Activated naive CD8-positive, alpha-beta T cell treated with anti-CD3 and anti-CD28 coated beads, Interleukin-2, amount 50 U/mL, for 24 hours (primary cell): ENCODE measurements around the gene VPS13D.

Experiments used
- ATAC-seq: fragments of 150-1000 bp; cut with Tn5 transposase; one replicate; pipeline ENCODE4 v1.10.0; 2021
- DNase-seq: peaks from one replicate; pipeline ENCODE4 v3.0.0; 2021
- H3K27ac Mint-ChIP-seq: one replicate; pipeline ENCODE4 v1.8.0; 2021; ENCODE audit warnings: mild to moderate bottlenecking, mixed read lengths
- H3K27me3 Mint-ChIP-seq: one replicate; pipeline ENCODE4 v1.8.0; 2021; ENCODE audit warnings: mixed read lengths
- H3K36me3 Mint-ChIP-seq: one replicate; pipeline ENCODE4 v1.8.0; 2021; ENCODE audit warnings: low read depth, mixed read lengths
- H3K4me1 Mint-ChIP-seq: one replicate; pipeline ENCODE4 v1.8.0; 2021; ENCODE audit warnings: mixed read lengths
- H3K4me3 Mint-ChIP-seq: one replicate; pipeline ENCODE4 v1.8.0; 2021; ENCODE audit warnings: mild to moderate bottlenecking, moderate library complexity, mixed read lengths
- H3K9me3 Mint-ChIP-seq: one replicate; pipeline ENCODE4 v1.8.0; 2021; ENCODE audit warnings: mixed read lengths

Gene VPS13D

GRCh38 chr1:12275370-12275769, 45.5 kb downstream of the VPS13D start:
- Mint-ChIP-seq H3K27ac (no peak overlapping the region), H3K4me1 (no peaks in the 10 kb centered on the region), H3K36me3 (peaks cover 49% of the 10 kb centered on the region), H3K9me3 (no peaks in the 10 kb centered on the region), H3K27me3 (no peaks in the 10 kb centered on the region), H3K4me3 (no peak overlapping the region)
- DNase-seq = peak; percentile 61
- ATAC-seq = no peak

- Mint-ChIP-seq H3K36me3 (peaks cover 46% of the 10 kb centered on the region), H3K27ac (no peak overlapping the region), H3K4me3 (no peak overlapping the region), H3K27me3 (no peaks in the 10 kb centered on the region), H3K9me3 (no peaks in the 10 kb centered on the region), H3K4me1 (no peaks in the 10 kb centered on the region)
- ATAC-seq = no peak
- no peak for DNase-seq
These were observed 46.4 kb downstream of the VPS13D start for GRCh38 chr1:12276225-12276624.

GRCh38 chr1:12279003-12279402, 49.2 kb downstream of the VPS13D start:
- DNase-seq (no peak), ATAC-seq (no peak)
- H3K4me1 Mint-ChIP-seq = no peaks in the 10 kb centered on the region
- peaks cover 47% of the 10 kb centered on the region for H3K36me3 Mint-ChIP-seq
- H3K9me3 Mint-ChIP-seq = no peaks in the 10 kb centered on the region
- H3K4me3 Mint-ChIP-seq = no peak overlapping the region
- no peaks in the 10 kb centered on the region for H3K27me3 Mint-ChIP-seq
- H3K27ac Mint-ChIP-seq = no peak overlapping the region

DNA sequence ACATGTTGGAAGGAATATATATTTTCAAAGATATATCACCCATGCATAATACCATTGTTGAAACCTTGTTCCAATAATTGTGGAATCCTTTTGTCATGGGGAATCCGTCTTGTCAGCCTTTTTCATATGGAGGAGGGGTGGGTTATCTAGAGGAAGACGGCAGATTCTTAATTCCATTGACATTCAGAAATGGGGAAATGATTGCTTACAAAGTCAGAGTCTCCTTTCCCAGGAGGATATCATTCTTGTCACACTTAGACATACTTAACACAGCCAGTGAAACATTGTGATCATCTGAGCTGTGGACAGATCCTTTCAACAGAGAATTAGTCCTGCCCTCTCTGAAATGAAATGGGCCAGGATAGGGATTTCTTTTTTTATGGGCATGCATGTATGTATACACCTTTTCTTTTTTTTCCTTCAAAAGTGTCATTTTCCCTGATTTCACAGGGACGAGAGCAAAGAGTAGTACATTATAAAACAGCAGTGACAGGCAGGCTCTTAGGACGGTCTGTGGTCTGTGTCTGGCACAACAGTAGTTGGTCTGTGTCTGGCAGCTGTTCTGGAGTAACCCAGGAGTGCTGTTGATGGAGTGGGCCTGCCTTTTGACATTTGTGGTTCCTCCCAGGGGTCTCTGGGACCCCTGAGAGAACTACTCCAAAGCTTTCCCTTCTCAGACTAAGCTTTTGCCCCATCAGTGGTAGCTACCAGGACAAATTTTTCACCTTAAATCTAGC, 50.1 kb downstream of the VPS13D start:
- Mint-ChIP-seq H3K4me1 (no peaks in the 10 kb centered on the region), H3K36me3 (peaks cover 48% of the 10 kb centered on the region), H3K9me3 (no peaks in the 10 kb centered on the region), H3K4me3 (no peak overlapping the region), H3K27ac (no peak overlapping the region), H3K27me3 (no peaks in the 10 kb centered on the region)
- ATAC-seq (no peak), DNase-seq (no peak)

- Mint-ChIP-seq H3K4me3 (no peak overlapping the region), H3K27me3 (no peaks in the 10 kb centered on the region), H3K27ac (no peak overlapping the region), H3K36me3 (peaks cover 42% of the 10 kb centered on the region), H3K4me1 (peaks cover 2% of the 10 kb centered on the region), H3K9me3 (no peaks in the 10 kb centered on the region)
- no peak for DNase-seq
- ATAC-seq = no peak
These were observed 52.3 kb downstream of the VPS13D start for GRCh38 chr1:12282142-12282541.

DNA sequence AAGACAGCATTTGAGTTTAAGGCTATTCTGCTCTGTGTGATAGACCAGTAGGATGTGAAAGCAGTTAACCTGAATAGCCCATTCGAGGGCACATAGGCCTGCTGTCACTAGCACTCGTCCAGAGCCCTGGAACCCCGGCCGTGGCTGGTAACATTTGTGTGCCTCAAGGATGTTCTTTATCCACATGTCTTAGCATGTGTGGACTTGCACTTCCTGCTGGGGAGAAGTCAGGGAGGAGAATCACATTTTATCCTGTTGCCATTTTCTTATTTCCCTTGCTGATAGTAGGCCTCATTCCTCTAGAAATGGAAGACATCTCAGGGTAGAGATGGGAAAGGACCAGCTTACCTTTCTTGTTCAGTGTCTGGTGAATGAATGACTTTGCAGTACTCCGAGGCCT, 54.7 kb downstream of the VPS13D start:
- DNase-seq = no peak
- no peak overlapping the region for H3K4me3 Mint-ChIP-seq
- H3K9me3 Mint-ChIP-seq = no peaks in the 10 kb centered on the region
- peaks cover 36% of the 10 kb centered on the region for H3K36me3 Mint-ChIP-seq
- peaks cover 5% of the 10 kb centered on the region for H3K4me1 Mint-ChIP-seq
- H3K27ac Mint-ChIP-seq = no peak overlapping the region
- ATAC-seq = no peak
- H3K27me3 Mint-ChIP-seq = no peaks in the 10 kb centered on the region

- no peak for DNase-seq
These were observed 55.8 kb downstream of the VPS13D start for GRCh38 chr1:12285496-12286143.

GRCh38 chr1:12287869-12288268, 58.0 kb downstream of the VPS13D start:
- H3K4me3 Mint-ChIP-seq = no peak overlapping the region
- no peak for DNase-seq
- H3K36me3 Mint-ChIP-seq = peaks cover 32% of the 10 kb centered on the region
- ATAC-seq = no peak
- no peaks in the 10 kb centered on the region for H3K27me3 Mint-ChIP-seq
- no peak overlapping the region for H3K27ac Mint-ChIP-seq
- H3K9me3 Mint-ChIP-seq = no peaks in the 10 kb centered on the region
- H3K4me1 Mint-ChIP-seq = peaks cover 5% of the 10 kb centered on the region

More at GRCh38 chr1:12285496-12286143, 55.8 kb downstream of the VPS13D start:
- H3K27me3 Mint-ChIP-seq = no peaks in the 10 kb centered on the region
- ATAC-seq = no peak
- H3K4me3 Mint-ChIP-seq = no peak overlapping the region
- no peaks in the 10 kb centered on the region for H3K9me3 Mint-ChIP-seq
- peaks cover 5% of the 10 kb centered on the region for H3K4me1 Mint-ChIP-seq
- no peak overlapping the region for H3K27ac Mint-ChIP-seq
- peaks cover 34% of the 10 kb centered on the region for H3K36me3 Mint-ChIP-seq

DNA sequence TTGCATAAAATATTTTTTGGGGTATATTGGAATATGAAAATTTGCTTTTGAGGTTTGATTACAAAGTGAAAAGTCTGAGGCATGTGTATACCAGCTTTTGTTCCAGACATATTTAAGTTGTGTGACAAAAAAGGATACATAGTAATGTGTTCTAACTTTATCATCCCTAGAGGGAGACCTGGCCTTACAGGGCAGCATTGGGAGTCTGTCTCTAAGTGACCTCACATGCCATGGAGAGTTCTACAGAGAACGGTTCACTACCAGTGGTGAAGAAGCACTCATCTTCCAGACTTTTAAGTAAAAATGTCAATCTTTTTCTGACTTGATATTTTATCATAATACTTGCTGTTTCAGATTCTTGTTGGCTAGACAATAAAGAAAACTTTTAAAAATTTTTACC, 61.0 kb downstream of the VPS13D start:
- H3K36me3 Mint-ChIP-seq = peaks cover 36% of the 10 kb centered on the region
- peaks cover 6% of the 10 kb centered on the region for H3K4me1 Mint-ChIP-seq
- H3K4me3 Mint-ChIP-seq = no peak overlapping the region
- ATAC-seq (no peak), DNase-seq (no peak)
- H3K27me3 Mint-ChIP-seq = no peaks in the 10 kb centered on the region
- no peak overlapping the region for H3K27ac Mint-ChIP-seq
- no peaks in the 10 kb centered on the region for H3K9me3 Mint-ChIP-seq

GRCh38 chr1:12293416-12293815, 63.6 kb downstream of the VPS13D start:
- ATAC-seq (no peak), DNase-seq (no peak)
- Mint-ChIP-seq H3K27me3 (no peaks in the 10 kb centered on the region), H3K27ac (no peak overlapping the region), H3K36me3 (peaks cover 29% of the 10 kb centered on the region), H3K4me1 (peaks cover 24% of the 10 kb centered on the region), H3K4me3 (no peak overlapping the region), H3K9me3 (no peaks in the 10 kb centered on the region)

DNA sequence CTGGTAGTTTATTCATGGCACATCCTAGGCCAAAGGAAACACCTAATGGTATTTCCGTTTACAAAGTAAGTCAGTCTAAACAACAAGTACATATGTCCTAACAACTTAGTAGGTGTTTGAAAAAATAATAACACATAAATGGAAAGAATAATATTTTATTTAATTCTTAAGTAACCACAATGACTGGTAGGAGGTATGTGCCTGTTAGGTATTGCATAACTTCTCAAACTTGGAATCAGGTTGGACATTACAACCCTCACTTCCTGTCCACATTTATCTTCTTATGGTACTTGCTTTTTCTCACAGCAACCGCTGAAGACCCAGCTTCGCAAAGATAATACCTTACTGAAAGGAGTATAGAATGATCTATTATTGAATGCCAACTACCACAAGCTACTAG, 64.2 kb downstream of the VPS13D start:
- no peak for ATAC-seq
- no peak for DNase-seq
- H3K9me3 Mint-ChIP-seq = no peaks in the 10 kb centered on the region
- no peaks in the 10 kb centered on the region for H3K27me3 Mint-ChIP-seq
- peaks cover 28% of the 10 kb centered on the region for H3K4me1 Mint-ChIP-seq
- H3K36me3 Mint-ChIP-seq = peaks cover 34% of the 10 kb centered on the region
- H3K4me3 Mint-ChIP-seq = no peak overlapping the region
- H3K27ac Mint-ChIP-seq = no peak overlapping the region

DNA sequence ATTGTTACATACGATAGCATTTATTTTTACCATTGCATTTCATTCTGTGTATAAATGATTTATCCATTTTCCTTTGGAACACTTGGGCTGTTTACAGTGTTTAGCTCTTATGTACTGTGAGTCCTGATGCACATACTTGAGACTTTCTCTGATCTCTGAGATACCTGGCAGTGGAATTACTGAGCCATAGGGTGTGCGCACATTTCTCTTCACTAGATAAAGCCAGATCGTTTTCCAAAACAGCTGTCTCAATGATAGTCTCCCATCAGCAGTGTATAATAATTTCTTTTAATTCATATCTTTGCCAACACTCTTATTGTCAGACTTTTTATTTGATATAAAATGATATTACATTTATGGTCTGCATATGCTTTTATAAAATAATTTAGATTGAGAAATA, 66.2 kb downstream of the VPS13D start:
- no peak for DNase-seq
- Mint-ChIP-seq H3K4me1 (peaks cover 33% of the 10 kb centered on the region), H3K4me3 (no peak overlapping the region), H3K36me3 (peaks cover 41% of the 10 kb centered on the region), H3K27me3 (no peaks in the 10 kb centered on the region), H3K27ac (peak overlapping the region; percentile 61), H3K9me3 (no peaks in the 10 kb centered on the region)
- no peak for ATAC-seq

GRCh38 chr1:12296623-12297022, 66.8 kb downstream of the VPS13D start:
- peaks cover 38% of the 10 kb centered on the region for H3K36me3 Mint-ChIP-seq
- H3K27ac Mint-ChIP-seq = peak overlapping the region; percentile 61
- ATAC-seq = peak; percentile 93
- H3K27me3 Mint-ChIP-seq = no peaks in the 10 kb centered on the region
- H3K4me1 Mint-ChIP-seq = peaks cover 39% of the 10 kb centered on the region
- H3K9me3 Mint-ChIP-seq = no peaks in the 10 kb centered on the region
- H3K4me3 Mint-ChIP-seq = peak overlapping the region; percentile 10
- no peak for DNase-seq

- ATAC-seq (no peak), DNase-seq (no peak)
- Mint-ChIP-seq H3K27me3 (no peaks in the 10 kb centered on the region), H3K36me3 (peaks cover 35% of the 10 kb centered on the region), H3K4me3 (no peak overlapping the region), H3K4me1 (peaks cover 44% of the 10 kb centered on the region), H3K9me3 (no peaks in the 10 kb centered on the region), H3K27ac (no peak overlapping the region)
These were observed 70.9 kb downstream of the VPS13D start for GRCh38 chr1:12300706-12301105.

GRCh38 chr1:12301518-12302237, 71.8 kb downstream of the VPS13D start:
- Mint-ChIP-seq H3K4me1 (peaks cover 36% of the 10 kb centered on the region), H3K27ac (no peak overlapping the region), H3K27me3 (no peaks in the 10 kb centered on the region), H3K4me3 (no peak overlapping the region), H3K36me3 (peaks cover 38% of the 10 kb centered on the region), H3K9me3 (no peaks in the 10 kb centered on the region)
- DNase-seq = no peak
- no peak for ATAC-seq
